GM12878 (cell line): ENCODE data around the gene ATP10A. TPM values are rescaled to one million over a fixed set of nuclear protein-coding genes. Genes with fewer than 3 reads are reported as not detected.

Experiments
- ATAC-seq: fragments of 200-7000 bp; cut with Tn5 transposase; 3 replicates; pipeline ENCODE4 v1.9.1; 2020; ENCODE audit warnings: mild to moderate bottlenecking, moderate library complexity
- BruUV-seq: library from RNA; stranded (reverse); fragments of 400-500 nt; replicated peaks from 2 replicates; lab custom pipeline; 2021; lab: Mats Ljungman, UMichigan
- CTCF ChIA-PET: fragments of 300-600 bp; sonication (Branson Sonifier 250); formaldehyde crosslinking; extraction: SDS; loops from one replicate; lab custom pipeline; 2021; ENCODE audit warnings: inconsistent platforms; lab: Yijun Ruan, JAX
- POLR2A ChIA-PET: fragments of 350-600 bp; formaldehyde crosslinking; extraction: SDS; loops from one replicate; lab custom pipeline; 2021; ENCODE audit warnings: inconsistent platforms; lab: Charles Lee
- RAD21 ChIA-PET: fragments of 300-600 bp; sonication (Branson Sonifier 250); formaldehyde crosslinking; loops from one replicate; lab custom pipeline; 2023; ENCODE audit warnings: antibody characterized with exemption; ENCODE audit not compliant: unreplicated experiment; lab: Charles Lee
- SMC1A ChIA-PET: fragments of 300-600 bp; sonication (Branson Sonifier 250); formaldehyde crosslinking; loops from one replicate; lab custom pipeline; 2023; ENCODE audit not compliant: unreplicated experiment, uncharacterized antibody; lab: Charles Lee
- DNase-seq: peaks from one replicate; pipeline ENCODE4 v3.0.0-alpha.2; 2011; ENCODE audit warnings: low read depth, low spot score
- FAIRE-seq: peaks from 3 replicates; lab custom pipeline; 2011; peaks lifted over from hg19 to GRCh38; lab: Jason Lieb, UNC
- H2AFZ ChIP-seq: 2 replicates; pipeline ENCODE4 v1.6.0; 2011; ENCODE audit warnings: low read depth, low read length, control low read depth; ENCODE audit not compliant: control insufficient read depth
- H3K27ac ChIP-seq: 2 replicates; pipeline ENCODE4 v1.5.1; 2011; ENCODE audit warnings: control low read depth; ENCODE audit not compliant: control insufficient read depth, insufficient read depth
- H3K27me3 ChIP-seq, 2 experiments: replicated peaks in 1 of 2; 2 replicates each; pipeline versions ENCODE4 v1.6.0 to v1.6.1; 2011; ENCODE audit warnings: low read length in 1 of 2; ENCODE audit not compliant: control insufficient read depth in 2 of 2, insufficient read depth in 2 of 2
- H3K36me3 ChIP-seq, 2 experiments: 2 replicates each; pipeline ENCODE4 v1.5.1; 2011; ENCODE audit warnings: low read length in 1 of 2; ENCODE audit not compliant: control insufficient read depth in 2 of 2, insufficient read depth in 2 of 2
- H3K4me1 ChIP-seq: 2 replicates; pipeline ENCODE4 v1.6.1; 2011; ENCODE audit warnings: mild to moderate bottlenecking, low read length, moderate library complexity, mixed read lengths; ENCODE audit not compliant: control insufficient read depth, insufficient read depth
- H3K4me2 ChIP-seq: 2 replicates; pipeline ENCODE4 v1.6.0; 2011; ENCODE audit warnings: control low read depth; ENCODE audit not compliant: control insufficient read depth, insufficient read depth
- H3K4me3 ChIP-seq: fragments of 200-600 bp; sonication (generic); 2 replicates; pipeline ENCODE4 v1.5.1; 2016
- H3K79me2 ChIP-seq: 2 replicates; pipeline ENCODE4 v1.6.0; 2011; ENCODE audit warnings: low read length; ENCODE audit not compliant: control insufficient read depth, insufficient read depth
- H3K9ac ChIP-seq: 2 replicates; pipeline ENCODE4 v1.8.0; 2011; ENCODE audit warnings: low read length, control low read depth, mixed read lengths; ENCODE audit not compliant: control insufficient read depth, insufficient read depth
- H3K9me3 ChIP-seq: replicated peaks from 3 replicates; pipeline ENCODE4 v1.5.1; 2011; ENCODE audit warnings: mild to moderate bottlenecking, low read length; ENCODE audit not compliant: control insufficient read depth, insufficient read depth
- H4K20me1 ChIP-seq: 2 replicates; pipeline ENCODE4 v1.6.0; 2011; ENCODE audit not compliant: control insufficient read depth, insufficient read depth
- ATF7 ChIP-seq: fragments of 450-650 bp; IDR thresholded peaks from 2 replicates; pipeline ENCODE4 v1.6.1; 2016; ENCODE audit warnings: low read depth, mild to moderate bottlenecking
- CHD2 ChIP-seq: IDR thresholded peaks from 2 replicates; pipeline ENCODE4 v1.6.1; 2011; ENCODE audit warnings: low read depth, low read length, improper control_type of control experiment, borderline replicate concordance
- ESRRA ChIP-seq: IDR thresholded peaks from 2 replicates; pipeline ENCODE4 v1.6.1; 2012; ENCODE audit warnings: mild to moderate bottlenecking, low read length, improper control_type of control experiment
- PKNOX1 ChIP-seq: fragments of 450-650 bp; IDR thresholded peaks from 2 replicates; pipeline ENCODE4 v1.6.1; 2016; ENCODE audit warnings: mild to moderate bottlenecking
- SP1 ChIP-seq: IDR thresholded peaks from one replicate; pipeline ENCODE4 v1.6.1; 2011; ENCODE audit warnings: low read depth, low read length
- SRF ChIP-seq, 2 experiments: IDR thresholded peaks; 2 replicates each; pipeline ENCODE4 v1.6.1; 2011; ENCODE audit warnings: low read depth in 2 of 2, low read length in 2 of 2, mild to moderate bottlenecking in 1 of 2, moderate library complexity in 1 of 2
- TAF1 ChIP-seq: IDR thresholded peaks from 2 replicates; pipeline ENCODE4 v1.6.1; 2011; ENCODE audit warnings: mild to moderate bottlenecking, low read depth, low read length, borderline replicate concordance
- WGBS: methylation state at CpG from one replicate; pipeline ENCODE4 v1.1.6; 2016; ENCODE audit warnings: low lambda C conversion rate; ENCODE audit not compliant: insufficient replicate concordance, insufficient coverage; ENCODE audit errors: missing lambda C conversion rate; 5-methylcytosine and 5-hydroxymethylcytosine counted together
- in situ Hi-C: fragments of 300-500 bp; cut with MboI; formaldehyde crosslinking; loops from 9 replicates; pipeline ENCODE4 v1.14.3; 2018; ENCODE audit warnings: mixed read lengths
- intact Hi-C: fragments of 100-400 bp; cut with micrococcal nuclease; formaldehyde crosslinking; loops from one replicate; pipeline ENCODE4 v1.14.2; 2022; ENCODE audit not compliant: unreplicated experiment
- polyA plus RNA-seq, 11 experiments: library from polyadenylated mRNA; depleted of rRNA in 4 of 11; unstranded in 6 of 11; stranded (reverse) in 5 of 11; fragments of >200 nt; fragmentation: Nextera tagmentation in 4 of 11; fragmentation: Illumina TruSeq in 1 of 11; extraction: Ambion mirVana in 4 of 11; extraction: Trizol in 1 of 11; gene quantifications; 1 replicate in 1 of 11; 2 replicates in 10 of 11; pipeline versions ENCODE4 v1.2.1 to v1.2.3, GENCODE V29; 2011 to 2016; ENCODE audit warnings: inconsistent platforms in 2 of 11, missing spikeins in 2 of 11, low read depth in 1 of 11
- total RNA-seq, 4 experiments: library from RNA; depleted of rRNA in 3 of 4; stranded (reverse); fragments of >200 nt in 3 of 4; fragmentation: Illumina TruSeq in 1 of 4; extraction: Trizol in 1 of 4; gene quantifications; 2 replicates each; pipeline versions ENCODE4 v1.2.1 to v1.2.3, GENCODE V29; 2013 to 2021
- TF ChIP-seq, protein P1 (sequence below): IDR thresholded peaks from 2 replicates; pipeline ENCODE4 v1.6.1; 2012; ENCODE audit warnings: improper control_type of control experiment, low read depth, low read length; ENCODE audit not compliant: insufficient replicate concordance
- TF ChIP-seq, protein P2 (sequence below): IDR thresholded peaks from 2 replicates; pipeline ENCODE4 v1.6.1; 2011; ENCODE audit warnings: borderline replicate concordance, low read depth, mild to moderate bottlenecking, moderate library complexity, mixed read lengths, low read length; ENCODE audit not compliant: insufficient read depth; ENCODE audit errors: extremely low read length

ATP10A gene
- total and polyA plus RNA-seq, 10 of the 15 experiments (the other 5 are each of a cell fraction or from before 2014, with no cell fraction given), result 0.04 to 1.5 (median 0.31) TPM; not detected in 2

- Histone ChIP-seq H4K20me1 (no peaks in the 10 kb centered on the region), H3K4me1 (no peaks in the 10 kb centered on the region), H3K9me3 (no peaks in the 10 kb centered on the region; the same call in 2 of the 3 replicates), H3K27ac (no peak overlapping the region), H3K4me2 (no peak overlapping the region), H3K27me3 (no peaks in the 10 kb centered on the region), H3K36me3 (no peaks in the 10 kb centered on the region), H3K79me2 (no peaks in the 10 kb centered on the region), H3K4me3 (no peak overlapping the region), H2AFZ (no peak overlapping the region), H3K9ac (no peak overlapping the region)
- in situ Hi-C loops, result loop anchor here (10.0 kb wide), 1 partner anchor 170 kb away; no protein-coding TSS in a partner anchor
- POLR2A ChIA-PET, result no interaction called here
- CTCF ChIA-PET, result no interaction called here
- no peak for DNase-seq
- no peak for FAIRE-seq
- BruUV-seq, result no TSS peak
- SMC1A ChIA-PET, result no interaction called here
- 37% methylated on average over 3 of the region's 3 CpGs for WGBS
- intact Hi-C loops, result no loop called here
- RAD21 ChIA-PET, result no interaction called here
- TF ChIP-seq SRF (IDR thresholded peaks at IDR 0.05; ENCODE audit: low read depth in 2 of 2, low read length in 2 of 2) (no peak), ATF7 (no peak), CHD2 (no peak)
- ATAC-seq, result no peak
These were observed 1.8 kb upstream of the ATP10A start for GRCh38 chr15:25864966-25865365.

DNA sequence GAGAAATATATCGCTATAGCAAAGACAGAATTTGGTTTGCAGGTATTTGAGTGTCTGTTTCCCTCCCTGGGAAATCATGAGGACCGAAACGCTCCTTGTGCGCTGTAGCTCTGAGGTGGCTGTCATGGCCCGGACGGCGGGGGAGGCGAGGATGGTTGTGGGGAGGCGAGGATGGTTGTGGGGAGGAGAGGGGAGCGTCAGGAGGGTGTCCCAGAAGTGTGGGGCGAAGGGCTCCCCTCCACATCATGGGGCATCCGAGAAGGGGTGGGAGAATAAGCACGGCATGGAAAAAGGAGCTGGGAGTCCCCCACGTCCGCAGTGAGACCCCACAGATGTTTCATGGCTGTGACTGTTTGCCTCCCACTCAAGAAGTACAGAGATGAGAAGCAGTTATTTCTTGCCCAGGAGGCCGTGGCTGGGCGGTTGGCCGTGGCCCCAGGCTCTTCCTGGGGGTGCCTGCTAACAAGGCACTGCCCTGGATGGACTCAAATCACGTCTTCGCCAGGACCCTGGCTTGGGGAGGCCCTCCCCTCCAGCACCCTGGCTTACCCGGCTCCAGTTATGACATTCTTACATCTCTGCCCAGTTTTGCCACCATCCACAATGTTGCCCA lies 947 bp upstream of the ATP10A start:
- BruUV-seq, result no TSS peak
- Histone ChIP-seq H3K27ac (no peak overlapping the region), H3K4me2 (no peak overlapping the region), H3K4me1 (no peaks in the 10 kb centered on the region), H4K20me1 (no peaks in the 10 kb centered on the region), H3K79me2 (no peaks in the 10 kb centered on the region), H3K4me3 (no peak overlapping the region), H3K36me3 (no peaks in the 10 kb centered on the region), H2AFZ (no peak overlapping the region), H3K9me3 (no peaks in the 10 kb centered on the region; the same call in 2 of the 3 replicates), H3K27me3 (no peaks in the 10 kb centered on the region), H3K9ac (no peak overlapping the region)
- intact Hi-C loops (no loop called here), in situ Hi-C loops (loop anchor here (10.0 kb wide), 1 partner anchor 169 kb away; no protein-coding TSS in a partner anchor)
- ATAC-seq (no peak), FAIRE-seq (no peak), DNase-seq (no peak)
- ChIA-PET SMC1A (no interaction called here), RAD21 (no interaction called here), CTCF (no interaction called here), POLR2A (no interaction called here)
- 55% methylated on average over 14 of the region's 21 CpGs for WGBS
- TF ChIP-seq, protein P1, sequence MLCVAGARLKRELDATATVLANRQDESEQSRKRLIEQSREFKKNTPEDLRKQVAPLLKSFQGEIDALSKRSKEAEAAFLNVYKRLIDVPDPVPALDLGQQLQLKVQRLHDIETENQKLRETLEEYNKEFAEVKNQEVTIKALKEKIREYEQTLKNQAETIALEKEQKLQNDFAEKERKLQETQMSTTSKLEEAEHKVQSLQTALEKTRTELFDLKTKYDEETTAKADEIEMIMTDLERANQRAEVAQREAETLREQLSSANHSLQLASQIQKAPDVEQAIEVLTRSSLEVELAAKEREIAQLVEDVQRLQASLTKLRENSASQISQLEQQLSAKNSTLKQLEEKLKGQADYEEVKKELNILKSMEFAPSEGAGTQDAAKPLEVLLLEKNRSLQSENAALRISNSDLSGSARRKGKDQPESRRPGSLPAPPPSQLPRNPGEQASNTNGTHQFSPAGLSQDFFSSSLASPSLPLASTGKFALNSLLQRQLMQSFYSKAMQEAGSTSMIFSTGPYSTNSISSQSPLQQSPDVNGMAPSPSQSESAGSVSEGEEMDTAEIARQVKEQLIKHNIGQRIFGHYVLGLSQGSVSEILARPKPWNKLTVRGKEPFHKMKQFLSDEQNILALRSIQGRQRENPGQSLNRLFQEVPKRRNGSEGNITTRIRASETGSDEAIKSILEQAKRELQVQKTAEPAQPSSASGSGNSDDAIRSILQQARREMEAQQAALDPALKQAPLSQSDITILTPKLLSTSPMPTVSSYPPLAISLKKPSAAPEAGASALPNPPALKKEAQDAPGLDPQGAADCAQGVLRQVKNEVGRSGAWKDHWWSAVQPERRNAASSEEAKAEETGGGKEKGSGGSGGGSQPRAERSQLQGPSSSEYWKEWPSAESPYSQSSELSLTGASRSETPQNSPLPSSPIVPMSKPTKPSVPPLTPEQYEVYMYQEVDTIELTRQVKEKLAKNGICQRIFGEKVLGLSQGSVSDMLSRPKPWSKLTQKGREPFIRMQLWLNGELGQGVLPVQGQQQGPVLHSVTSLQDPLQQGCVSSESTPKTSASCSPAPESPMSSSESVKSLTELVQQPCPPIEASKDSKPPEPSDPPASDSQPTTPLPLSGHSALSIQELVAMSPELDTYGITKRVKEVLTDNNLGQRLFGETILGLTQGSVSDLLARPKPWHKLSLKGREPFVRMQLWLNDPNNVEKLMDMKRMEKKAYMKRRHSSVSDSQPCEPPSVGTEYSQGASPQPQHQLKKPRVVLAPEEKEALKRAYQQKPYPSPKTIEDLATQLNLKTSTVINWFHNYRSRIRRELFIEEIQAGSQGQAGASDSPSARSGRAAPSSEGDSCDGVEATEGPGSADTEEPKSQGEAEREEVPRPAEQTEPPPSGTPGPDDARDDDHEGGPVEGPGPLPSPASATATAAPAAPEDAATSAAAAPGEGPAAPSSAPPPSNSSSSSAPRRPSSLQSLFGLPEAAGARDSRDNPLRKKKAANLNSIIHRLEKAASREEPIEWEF, result no peak
- TF ChIP-seq PKNOX1, result no peak
- no peak for TF ChIP-seq TAF1
- no peak for TF ChIP-seq SP1
- no peak for TF ChIP-seq ESRRA
- TF ChIP-seq, protein P2, sequence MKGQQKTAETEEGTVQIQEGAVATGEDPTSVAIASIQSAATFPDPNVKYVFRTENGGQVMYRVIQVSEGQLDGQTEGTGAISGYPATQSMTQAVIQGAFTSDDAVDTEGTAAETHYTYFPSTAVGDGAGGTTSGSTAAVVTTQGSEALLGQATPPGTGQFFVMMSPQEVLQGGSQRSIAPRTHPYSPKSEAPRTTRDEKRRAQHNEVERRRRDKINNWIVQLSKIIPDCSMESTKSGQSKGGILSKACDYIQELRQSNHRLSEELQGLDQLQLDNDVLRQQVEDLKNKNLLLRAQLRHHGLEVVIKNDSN, result no peak
